WTC11 (cell line): ENCODE measurements around the gene AGAP3. TPM values are rescaled to one million over a fixed set of nuclear protein-coding genes. Genes with fewer than 3 reads are reported as not detected.
A peak's percentile ranks its signal among the peaks of the same experiment; 100 is the strongest.

Source experiments
- ATAC-seq: fragments of 200-7000 bp; cut with Tn5 transposase; 2 replicates; pipeline ENCODE4 v1.10.0; 2021; ENCODE audit warnings: mild to moderate bottlenecking, moderate library complexity
- CTCF ChIA-PET: fragments of 300-600 bp; sonication (Branson Sonifier 250); formaldehyde crosslinking; loops from one replicate; lab custom pipeline; 2021; ENCODE audit warnings: antibody characterized with exemption; lab: Charles Lee
- POLR2A ChIA-PET: fragments of 350-600 bp; sonication (Branson Sonifier 250); formaldehyde crosslinking; loops from one replicate; lab custom pipeline; 2021; ENCODE audit warnings: antibody characterized with exemption; lab: Charles Lee
- DNase-seq: peaks from one replicate; pipeline ENCODE4 v3.0.0; 2021; ENCODE audit warnings: low spot score
- H3K27ac Mint-ChIP-seq: 2 replicates; pipeline ENCODE4 v1.8.0; 2021; ENCODE audit warnings: mixed read lengths
- H3K27me3 Mint-ChIP-seq: 2 replicates; pipeline ENCODE4 v1.8.0; 2021; ENCODE audit warnings: low read depth, mild to moderate bottlenecking, moderate library complexity, mixed read lengths
- H3K36me3 Mint-ChIP-seq: 2 replicates; pipeline ENCODE4 v1.8.0; 2021; ENCODE audit warnings: mixed read lengths
- H3K4me1 Mint-ChIP-seq: 2 replicates; pipeline ENCODE4 v1.8.0; 2022; ENCODE audit warnings: mixed read lengths
- H3K4me3 Mint-ChIP-seq: 2 replicates; pipeline ENCODE4 v1.8.0; 2021; ENCODE audit warnings: mild to moderate bottlenecking, moderate library complexity, mixed read lengths
- H3K9me3 Mint-ChIP-seq: 2 replicates; pipeline ENCODE4 v1.8.0; 2021; ENCODE audit warnings: mixed read lengths
- ATF1 ChIP-seq: sonication (generic); formaldehyde crosslinking; IDR thresholded peaks from 2 replicates; pipeline ENCODE4 v1.8.1; 2023; ENCODE audit warnings: mild to moderate bottlenecking, moderate library complexity, missing genetic modification reagents
- JUN ChIP-seq: sonication (generic); formaldehyde crosslinking; IDR thresholded peaks from 2 replicates; pipeline ENCODE4 v1.8.0; 2023; ENCODE audit warnings: mild to moderate bottlenecking, missing genetic modification reagents
- MAX ChIP-seq: sonication (generic); formaldehyde crosslinking; IDR thresholded peaks from 2 replicates; pipeline ENCODE4 v1.8.0; 2022; ENCODE audit warnings: mild to moderate bottlenecking, missing genetic modification reagents
- MYBL2 ChIP-seq: sonication (generic); formaldehyde crosslinking; IDR thresholded peaks from 2 replicates; pipeline ENCODE4 v1.8.1; 2023; ENCODE audit warnings: mild to moderate bottlenecking, moderate library complexity, missing genetic modification reagents
- PRDM15 ChIP-seq: sonication (generic); formaldehyde crosslinking; IDR thresholded peaks from 2 replicates; pipeline ENCODE4 v1.8.0; 2022; ENCODE audit warnings: missing genetic modification reagents
- RELA ChIP-seq: sonication (generic); formaldehyde crosslinking; IDR thresholded peaks from 2 replicates; pipeline ENCODE4 v1.8.1; 2022; ENCODE audit warnings: missing genetic modification reagents, mild to moderate bottlenecking, borderline replicate concordance
- ZMAT4 ChIP-seq: fragments of 250-450 bp; sonication (Bioruptor Pico); IDR thresholded peaks from 2 replicates; pipeline ENCODE4 v1.9.0; 2021; ENCODE audit warnings: mild to moderate bottlenecking
- ZNF138 ChIP-seq: sonication (generic); formaldehyde crosslinking; conservative IDR thresholded peaks from 2 replicates; pipeline ENCODE4 v1.8.1; 2022; ENCODE audit warnings: mild to moderate bottlenecking, moderate library complexity, missing genetic modification reagents
- ZNF232 ChIP-seq: sonication (generic); formaldehyde crosslinking; IDR thresholded peaks from 2 replicates; pipeline ENCODE4 v1.8.0; 2022; ENCODE audit warnings: mild to moderate bottlenecking, missing genetic modification reagents
- ZNF423 ChIP-seq: fragments of 250-450 bp; sonication (Bioruptor Pico); IDR thresholded peaks from 2 replicates; pipeline ENCODE4 v2.1.2; 2022; ENCODE audit warnings: mild to moderate bottlenecking, moderate library complexity
- total RNA-seq: library from RNA; stranded (reverse); gene quantifications from 3 replicates; pipeline ENCODE4 v1.2.3, GENCODE V29; 2021
- TF ChIP-seq, protein P1 (sequence below): sonication (generic); formaldehyde crosslinking; IDR thresholded peaks from 2 replicates; pipeline ENCODE4 v1.8.1; 2023; ENCODE audit warnings: mild to moderate bottlenecking, missing genetic modification reagents, moderate library complexity
- TF ChIP-seq, protein P2 (sequence below): sonication (generic); formaldehyde crosslinking; IDR thresholded peaks from 2 replicates; pipeline ENCODE4 v1.8.1; 2022; ENCODE audit warnings: mild to moderate bottlenecking, moderate library complexity, missing genetic modification reagents

AGAP3 gene
- total RNA-seq, 1 experiment from 2014 or later = 163 TPM

- Mint-ChIP-seq H3K4me3 (peak overlapping the region; percentile 53), H3K27me3 (peaks cover 9% of the 10 kb centered on the region), H3K4me1 (peaks cover 34% of the 10 kb centered on the region), H3K27ac (peak overlapping the region; percentile 80), H3K9me3 (no peaks in the 10 kb centered on the region), H3K36me3 (peaks cover under 1% of the 10 kb centered on the region)
- POLR2A ChIA-PET = no interaction called here
- DNase-seq (peak; percentile 42), ATAC-seq (peak; percentile 10)
- TF ChIP-seq ZMAT4 (CRISPR knock-in tag) (no peak), PRDM15 (CRISPR knock-in tag) (peak; percentile 97), JUN (CRISPR knock-in tag) (no peak)
- CTCF ChIA-PET = interaction anchor here (0.8 to 9.9 kb wide), 13 partner anchors 8 to 138 kb away, joined by 3 to 118 read pairs (median 5); partner anchors contain the start of genes ABCB8 and AGAP3
These were observed 27.3 kb downstream of the AGAP3 start for GRCh38 chr7:151113344-151114150.

DNA sequence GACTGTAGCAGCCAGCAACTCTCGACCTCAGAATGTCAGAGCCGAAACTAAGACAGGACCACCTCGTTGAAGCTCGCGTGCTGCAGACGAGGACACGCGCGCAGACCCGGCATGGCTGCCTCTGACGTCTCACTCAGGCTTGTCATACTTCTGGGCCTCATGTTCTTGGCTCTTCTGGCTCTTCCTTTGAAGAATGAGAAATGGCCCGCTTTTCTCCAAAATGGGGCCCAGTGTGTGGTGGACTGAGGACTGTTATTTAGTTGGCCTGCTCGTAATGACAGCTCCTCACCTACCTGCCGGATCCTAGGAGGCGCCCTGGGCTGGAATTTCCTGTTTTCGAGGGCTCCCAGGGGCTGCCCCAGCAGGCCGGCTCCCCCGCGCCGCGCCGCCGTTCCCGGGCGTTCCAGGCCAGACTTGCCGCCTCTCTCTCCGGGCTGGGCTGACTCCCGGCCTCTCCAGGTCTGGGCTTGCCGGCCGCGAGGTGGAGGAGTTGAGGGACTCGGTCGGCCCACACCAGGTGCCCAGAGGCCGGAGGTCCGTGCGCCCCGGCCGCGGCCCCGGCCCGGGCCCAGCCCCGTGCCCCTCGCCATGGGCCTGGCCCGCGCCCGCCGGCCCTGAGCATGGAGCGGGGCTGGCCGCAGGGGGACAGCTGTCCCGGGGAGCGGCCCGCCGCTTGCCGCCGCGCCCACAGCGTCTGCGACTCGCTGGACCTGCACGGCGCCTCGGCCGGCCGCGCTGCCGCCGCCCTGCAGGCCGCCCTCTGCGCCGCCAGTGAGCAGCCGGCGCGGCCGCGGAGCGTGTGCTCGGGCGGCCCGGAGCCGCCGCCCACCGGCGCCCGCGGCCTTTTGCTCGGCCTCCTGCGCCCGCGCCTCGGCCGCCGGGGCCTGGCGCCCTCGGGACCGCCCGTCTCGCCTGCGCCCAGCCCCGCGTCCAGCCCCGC, 28.1 kb downstream of the AGAP3 start:
- Mint-ChIP-seq H3K4me3 (peak overlapping the region; percentile 53), H3K36me3 (peaks cover 10% of the 10 kb centered on the region), H3K27me3 (peaks cover 9% of the 10 kb centered on the region), H3K9me3 (no peaks in the 10 kb centered on the region), H3K4me1 (peaks cover 27% of the 10 kb centered on the region), H3K27ac (no peak overlapping the region)
- POLR2A ChIA-PET = interaction anchor here (0.8 kb wide), 1 partner anchor 53 kb away, joined by 3 read pairs; no protein-coding TSS in a partner anchor
- TF ChIP-seq PRDM15 (CRISPR knock-in tag) (peak; percentile 97), ZNF423 (peak; percentile 75), ATF1 (CRISPR knock-in tag) (no peak)
- peak; percentile 69 for DNase-seq
- peak; percentile 37 for ATAC-seq
- CTCF ChIA-PET = interaction anchor here (0.8 to 9.9 kb wide), 15 partner anchors 9 to 137 kb away, joined by 3 to 118 read pairs (median 5); partner anchors contain the start of gene AGAP3

- peaks cover 15% of the 10 kb centered on the region for H3K36me3 Mint-ChIP-seq
- H3K4me1 Mint-ChIP-seq = peaks cover 23% of the 10 kb centered on the region
- TF ChIP-seq MAX (CRISPR knock-in tag) (no peak), MYBL2 (CRISPR knock-in tag) (no peak), ZNF232 (CRISPR knock-in tag) (no peak), RELA (CRISPR knock-in tag) (no peak), ZNF138 (CRISPR knock-in tag) (no peak), ATF1 (CRISPR knock-in tag) (no peak)
- TF ChIP-seq, protein P1, sequence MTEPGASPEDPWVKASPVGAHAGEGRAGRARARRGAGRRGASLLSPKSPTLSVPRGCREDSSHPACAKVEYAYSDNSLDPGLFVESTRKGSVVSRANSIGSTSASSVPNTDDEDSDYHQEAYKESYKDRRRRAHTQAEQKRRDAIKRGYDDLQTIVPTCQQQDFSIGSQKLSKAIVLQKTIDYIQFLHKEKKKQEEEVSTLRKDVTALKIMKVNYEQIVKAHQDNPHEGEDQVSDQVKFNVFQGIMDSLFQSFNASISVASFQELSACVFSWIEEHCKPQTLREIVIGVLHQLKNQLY (CRISPR knock-in tag) = no peak
- TF ChIP-seq, protein P2, sequence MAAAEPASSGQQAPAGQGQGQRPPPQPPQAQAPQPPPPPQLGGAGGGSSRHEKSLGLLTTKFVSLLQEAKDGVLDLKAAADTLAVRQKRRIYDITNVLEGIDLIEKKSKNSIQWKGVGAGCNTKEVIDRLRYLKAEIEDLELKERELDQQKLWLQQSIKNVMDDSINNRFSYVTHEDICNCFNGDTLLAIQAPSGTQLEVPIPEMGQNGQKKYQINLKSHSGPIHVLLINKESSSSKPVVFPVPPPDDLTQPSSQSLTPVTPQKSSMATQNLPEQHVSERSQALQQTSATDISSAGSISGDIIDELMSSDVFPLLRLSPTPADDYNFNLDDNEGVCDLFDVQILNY (CRISPR knock-in tag) = no peak
- TF ChIP-seq, all 79 proteins: peak for 0
- Mint-ChIP-seq H3K9me3 (no peaks in the 10 kb centered on the region), H3K27me3 (peaks cover 9% of the 10 kb centered on the region), H3K27ac (no peak overlapping the region; the same call in 1 of the 2 replicates), H3K4me3 (peak overlapping the region; percentile 60)
- ChIA-PET POLR2A (interaction anchor here (0.8 kb wide), 1 partner anchor 52 kb away, joined by 3 read pairs; no protein-coding TSS in a partner anchor), CTCF (interaction anchor here (0.8 to 9.9 kb wide), 20 partner anchors 9 to 134 kb away, joined by 3 to 118 read pairs (median 4); partner anchors contain the start of gene FASTK)
- DNase-seq (peak; percentile 46), ATAC-seq (peak; percentile 11)
These were observed 29.0 kb downstream of the AGAP3 start for GRCh38 chr7:151115121-151115835.
